Measurements from ENCODE around the gene SEMA5B. TPM values are rescaled to one million over a fixed set of nuclear protein-coding genes. Genes with fewer than 3 reads are reported as not detected.

SEMA5B gene
- total RNA-seq, 1 donor from 2014 or later: 1.0 TPM

GRCh38 chr3:123063034-123063433 lies 35.5 kb upstream of the SEMA5B start:
- Mint-ChIP-seq H3K9me3 (ENCODE audit: unreplicated experiment) (peaks cover 4% of the 10 kb centered on the region), H3K27me3 (ENCODE audit: low read depth, unreplicated experiment) (peaks cover 25% of the 10 kb centered on the region), H3K27ac (ENCODE audit: unreplicated experiment) (no peak overlapping the region), H3K4me3 (ENCODE audit: unreplicated experiment) (no peak overlapping the region), H3K36me3 (ENCODE audit: low read depth, unreplicated experiment) (no peaks in the 10 kb centered on the region), H3K4me1 (ENCODE audit: low read depth, unreplicated experiment) (peaks cover 4% of the 10 kb centered on the region)
- H3K4me1 ChIP-seq (ENCODE audit: insufficient read depth, low read length): no peaks in the 10 kb centered on the region
- no peak overlapping the region for H3K9ac ChIP-seq (ENCODE audit: low read length)
- no peak overlapping the region for H3K4me2 ChIP-seq (ENCODE audit: low read length)
- H3K79me2 ChIP-seq (ENCODE audit: insufficient read depth, low read length): peaks cover 11% of the 10 kb centered on the region
- no peak overlapping the region for H2AFZ ChIP-seq (ENCODE audit: low read depth, low read length)
- TF ChIP-seq EZH2 (IDR thresholded peaks at IDR 0.05; ENCODE audit: insufficient read depth, low read length): no peak
- no peak for TF ChIP-seq CTCF (IDR thresholded peaks at IDR 0.05; ENCODE audit: insufficient read depth, low read depth, low read length)
- peaks cover under 1% of the 10 kb centered on the region for H4K20me1 ChIP-seq (ENCODE audit: insufficient read depth, low read length)
- H3K4me3 ChIP-seq (ENCODE audit: insufficient read depth, low read depth, low read length): no peak overlapping the region
- no peaks in the 10 kb centered on the region for H3K36me3 ChIP-seq (ENCODE audit: insufficient read depth, low read length)
- H3K27ac ChIP-seq (ENCODE audit: low read depth, low read length): no peak overlapping the region
- FAIRE-seq (no peak), DNase-seq (ENCODE audit: low read depth) (no peak)
- peaks cover 16% of the 10 kb centered on the region for H3K27me3 ChIP-seq (ENCODE audit: insufficient read depth, low read length)
- H3K9me3 ChIP-seq (ENCODE audit: insufficient read depth, low read depth, low read length): no peaks in the 10 kb centered on the region

GRCh38 chr3:123061856-123062255 lies 34.3 kb upstream of the SEMA5B start:
- Mint-ChIP-seq H3K27me3 (ENCODE audit: low read depth, unreplicated experiment) (peaks cover 27% of the 10 kb centered on the region), H3K4me3 (ENCODE audit: unreplicated experiment) (no peak overlapping the region), H3K4me1 (ENCODE audit: low read depth, unreplicated experiment) (peaks cover 4% of the 10 kb centered on the region), H3K9me3 (ENCODE audit: unreplicated experiment) (peaks cover 4% of the 10 kb centered on the region), H3K27ac (ENCODE audit: unreplicated experiment) (no peak overlapping the region), H3K36me3 (ENCODE audit: low read depth, unreplicated experiment) (no peaks in the 10 kb centered on the region)
- FAIRE-seq (no peak), DNase-seq (ENCODE audit: low read depth) (no peak)
- peaks cover 16% of the 10 kb centered on the region for H3K27me3 ChIP-seq (ENCODE audit: insufficient read depth, low read length)
- H3K9ac ChIP-seq (ENCODE audit: low read length): no peak overlapping the region
- no peak overlapping the region for H2AFZ ChIP-seq (ENCODE audit: low read depth, low read length)
- H3K4me1 ChIP-seq (ENCODE audit: insufficient read depth, low read length): no peaks in the 10 kb centered on the region
- TF ChIP-seq CTCF (IDR thresholded peaks at IDR 0.05; ENCODE audit: insufficient read depth, low read depth, low read length): no peak
- TF ChIP-seq EZH2 (IDR thresholded peaks at IDR 0.05; ENCODE audit: insufficient read depth, low read length): no peak
- no peak overlapping the region for H3K4me2 ChIP-seq (ENCODE audit: low read length)
- H3K79me2 ChIP-seq (ENCODE audit: insufficient read depth, low read length): no peaks in the 10 kb centered on the region
- H3K36me3 ChIP-seq (ENCODE audit: insufficient read depth, low read length): no peaks in the 10 kb centered on the region
- H3K27ac ChIP-seq (ENCODE audit: low read depth, low read length): no peak overlapping the region
- H3K4me3 ChIP-seq (ENCODE audit: insufficient read depth, low read depth, low read length): no peak overlapping the region
- no peaks in the 10 kb centered on the region for H4K20me1 ChIP-seq (ENCODE audit: insufficient read depth, low read length)
- H3K9me3 ChIP-seq (ENCODE audit: insufficient read depth, low read depth, low read length): no peaks in the 10 kb centered on the region

GRCh38 chr3:123060054-123060453 lies 32.5 kb upstream of the SEMA5B start:
- no peaks in the 10 kb centered on the region for H3K36me3 Mint-ChIP-seq (ENCODE audit: low read depth, unreplicated experiment)

More at GRCh38 chr3:123060054-123060453, 32.5 kb upstream of the SEMA5B start:
- Mint-ChIP-seq H3K27ac (ENCODE audit: unreplicated experiment) (no peak overlapping the region), H3K9me3 (ENCODE audit: unreplicated experiment) (peaks cover 4% of the 10 kb centered on the region), H3K4me1 (ENCODE audit: low read depth, unreplicated experiment) (no peaks in the 10 kb centered on the region), H3K4me3 (ENCODE audit: unreplicated experiment) (no peak overlapping the region), H3K27me3 (ENCODE audit: low read depth, unreplicated experiment) (peaks cover 34% of the 10 kb centered on the region)
- H3K4me1 ChIP-seq (ENCODE audit: insufficient read depth, low read length): no peaks in the 10 kb centered on the region
- H3K9ac ChIP-seq (ENCODE audit: low read length): no peak overlapping the region
- no peaks in the 10 kb centered on the region for H3K79me2 ChIP-seq (ENCODE audit: insufficient read depth, low read length)
- no peaks in the 10 kb centered on the region for H3K36me3 ChIP-seq (ENCODE audit: insufficient read depth, low read length)
- no peak overlapping the region for H3K4me3 ChIP-seq (ENCODE audit: insufficient read depth, low read depth, low read length)
- no peaks in the 10 kb centered on the region for H3K9me3 ChIP-seq (ENCODE audit: insufficient read depth, low read depth, low read length)
- H3K27me3 ChIP-seq (ENCODE audit: insufficient read depth, low read length): peaks cover 16% of the 10 kb centered on the region
- no peak for DNase-seq (ENCODE audit: low read depth)
- H2AFZ ChIP-seq (ENCODE audit: low read depth, low read length): no peak overlapping the region
- FAIRE-seq: no peak
- H4K20me1 ChIP-seq (ENCODE audit: insufficient read depth, low read length): no peaks in the 10 kb centered on the region
- no peak overlapping the region for H3K27ac ChIP-seq (ENCODE audit: low read depth, low read length)
- no peak overlapping the region for H3K4me2 ChIP-seq (ENCODE audit: low read length)
- TF ChIP-seq EZH2 (IDR thresholded peaks at IDR 0.05; ENCODE audit: insufficient read depth, low read length) (no peak), CTCF (IDR thresholded peaks at IDR 0.05; ENCODE audit: insufficient read depth, low read depth, low read length) (no peak)
